ENCODE measurements around the gene KLC3.
"Not testable (repeated sequence)": the region's sequence is repeated elsewhere in the genome, so short reads cannot be mapped to it uniquely, and the experiment has no call there.

KLC3 gene

DNA sequence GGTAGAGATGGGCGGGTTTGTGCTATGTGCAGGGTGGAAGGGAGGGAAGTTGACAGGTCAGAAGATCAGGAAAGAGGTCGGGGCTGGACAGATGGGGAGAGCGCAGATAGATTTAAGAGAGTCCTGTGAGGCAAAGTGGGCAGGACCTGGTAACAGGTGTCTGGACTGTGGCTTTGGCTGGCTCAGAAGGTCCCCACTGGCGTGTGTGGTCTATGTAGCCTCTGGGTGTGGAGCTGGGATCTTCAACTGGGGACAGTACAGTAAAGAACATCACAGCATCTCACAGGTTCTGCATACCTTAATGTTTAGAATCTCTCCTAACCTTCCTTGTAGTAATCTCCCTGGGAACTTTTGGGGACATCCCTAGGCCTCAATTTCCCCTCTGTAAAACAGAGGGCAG lies 35.5 kb upstream of the KLC3 start:
- TF ChIP-seq, protein P1, sequence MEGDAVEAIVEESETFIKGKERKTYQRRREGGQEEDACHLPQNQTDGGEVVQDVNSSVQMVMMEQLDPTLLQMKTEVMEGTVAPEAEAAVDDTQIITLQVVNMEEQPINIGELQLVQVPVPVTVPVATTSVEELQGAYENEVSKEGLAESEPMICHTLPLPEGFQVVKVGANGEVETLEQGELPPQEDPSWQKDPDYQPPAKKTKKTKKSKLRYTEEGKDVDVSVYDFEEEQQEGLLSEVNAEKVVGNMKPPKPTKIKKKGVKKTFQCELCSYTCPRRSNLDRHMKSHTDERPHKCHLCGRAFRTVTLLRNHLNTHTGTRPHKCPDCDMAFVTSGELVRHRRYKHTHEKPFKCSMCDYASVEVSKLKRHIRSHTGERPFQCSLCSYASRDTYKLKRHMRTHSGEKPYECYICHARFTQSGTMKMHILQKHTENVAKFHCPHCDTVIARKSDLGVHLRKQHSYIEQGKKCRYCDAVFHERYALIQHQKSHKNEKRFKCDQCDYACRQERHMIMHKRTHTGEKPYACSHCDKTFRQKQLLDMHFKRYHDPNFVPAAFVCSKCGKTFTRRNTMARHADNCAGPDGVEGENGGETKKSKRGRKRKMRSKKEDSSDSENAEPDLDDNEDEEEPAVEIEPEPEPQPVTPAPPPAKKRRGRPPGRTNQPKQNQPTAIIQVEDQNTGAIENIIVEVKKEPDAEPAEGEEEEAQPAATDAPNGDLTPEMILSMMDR (IDR thresholded peaks at IDR 0.05; ENCODE audit: control insufficient read depth, insufficient read depth, low read depth, low read length, missing control alignments): no peak
- H3K4me3 ChIP-seq (ENCODE audit: control insufficient read depth, low read depth, low read length): no peak overlapping the region
- DNase-seq (ENCODE audit: low read depth): no peak

GRCh38 chr19:45305421-45305820 lies 35.1 kb upstream of the KLC3 start:
- no peak for DNase-seq (ENCODE audit: low read depth)
- no peak overlapping the region for H3K4me3 ChIP-seq (ENCODE audit: control insufficient read depth, low read depth, low read length)
- TF ChIP-seq, protein P1 (IDR thresholded peaks at IDR 0.05; ENCODE audit: control insufficient read depth, insufficient read depth, low read depth, low read length, missing control alignments): no peak

- H3K4me3 ChIP-seq (ENCODE audit: control insufficient read depth, low read depth, low read length): no peak overlapping the region
- DNase-seq (ENCODE audit: low read depth): no peak
- TF ChIP-seq, protein P1 (IDR thresholded peaks at IDR 0.05; ENCODE audit: control insufficient read depth, insufficient read depth, low read depth, low read length, missing control alignments): no peak
These were observed 34.5 kb upstream of the KLC3 start for GRCh38 chr19:45306040-45306439.

DNA sequence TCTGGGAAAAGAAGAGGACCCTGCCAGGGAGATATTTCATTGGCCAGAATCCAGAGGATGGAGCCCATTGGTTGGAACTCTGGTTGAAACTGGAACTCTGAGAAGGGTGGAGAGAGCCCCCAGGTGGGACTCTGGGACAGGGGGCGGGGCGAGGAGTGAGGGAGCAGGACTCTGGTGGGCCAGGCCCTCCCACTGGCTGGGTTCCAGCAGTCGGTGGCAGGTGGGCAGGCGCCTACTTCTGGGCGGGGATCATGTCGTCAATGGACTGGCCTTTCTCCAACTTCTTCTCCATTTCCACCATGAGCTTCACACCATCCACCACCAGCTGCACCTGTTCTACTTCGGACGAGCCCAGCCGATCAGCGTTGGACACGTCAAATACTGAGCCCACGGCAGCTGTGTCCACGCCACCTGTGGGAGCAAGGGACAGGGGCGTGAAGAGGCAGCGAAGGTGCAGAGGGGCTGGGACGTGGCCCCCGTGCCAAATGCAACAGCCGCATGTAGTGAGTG lies 34.0 kb upstream of the KLC3 start:
- H3K4me3 ChIP-seq (ENCODE audit: control insufficient read depth, low read depth, low read length): no peak overlapping the region
- DNase-seq (ENCODE audit: low read depth): no peak
- TF ChIP-seq, protein P1 (IDR thresholded peaks at IDR 0.05; ENCODE audit: control insufficient read depth, insufficient read depth, low read depth, low read length, missing control alignments): no peak

GRCh38 chr19:45307361-45307760 lies 33.2 kb upstream of the KLC3 start:
- H3K4me3 ChIP-seq (ENCODE audit: control insufficient read depth, low read depth, low read length): no peak overlapping the region
- no peak for DNase-seq (ENCODE audit: low read depth)
- TF ChIP-seq, protein P1 (IDR thresholded peaks at IDR 0.05; ENCODE audit: control insufficient read depth, insufficient read depth, low read depth, low read length, missing control alignments): no peak

- not testable (repeated sequence) for DNase-seq (ENCODE audit: low read depth); H3K4me3 ChIP-seq (ENCODE audit: control insufficient read depth, low read depth, low read length)
These were observed 31.2 kb upstream of the KLC3 start for GRCh38 chr19:45309322-45309721.

DNA sequence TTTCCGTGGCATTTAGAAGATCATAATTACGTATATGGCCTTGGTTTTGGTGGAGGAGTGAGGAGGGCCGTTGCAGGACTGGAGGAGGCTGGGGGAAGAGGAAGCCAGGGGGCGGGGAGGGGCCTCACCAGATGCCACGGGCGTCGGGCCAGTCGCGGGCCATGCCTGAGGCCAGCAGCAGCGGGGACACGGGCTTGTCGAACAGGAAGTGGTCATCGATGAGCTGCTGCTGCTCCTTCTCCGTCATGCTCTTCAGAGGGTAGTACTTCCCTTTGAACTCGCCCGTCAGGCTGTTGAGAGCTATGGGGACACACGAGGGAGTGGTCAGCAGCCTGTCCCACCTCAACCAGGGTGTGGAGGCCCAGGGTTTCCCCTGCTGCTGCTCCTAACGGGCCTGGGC lies 28.9 kb upstream of the KLC3 start:
- TF ChIP-seq, protein P1 (IDR thresholded peaks at IDR 0.05; ENCODE audit: control insufficient read depth, insufficient read depth, low read depth, low read length, missing control alignments): no peak
- no peak overlapping the region for H3K4me3 ChIP-seq (ENCODE audit: control insufficient read depth, low read depth, low read length)
- no peak for DNase-seq (ENCODE audit: low read depth)

GRCh38 chr19:45312285-45312684 lies 28.3 kb upstream of the KLC3 start:
- DNase-seq (ENCODE audit: low read depth); H3K4me3 ChIP-seq (ENCODE audit: control insufficient read depth, low read depth, low read length): not testable (repeated sequence)

Data from AG09309 (cell line).